ENCODE measurements around the gene C11orf98. TPM values are rescaled to one million over a fixed set of nuclear protein-coding genes. Genes with fewer than 3 reads are reported as not detected.

C11orf98 gene
- total RNA-seq, 2 experiments from 2014 or later, result 105 to 148 TPM

GRCh38 chr11:62671608-62672389 is 6.8 kb upstream of the C11orf98 start, which contains the start of the genes LBHD1 and UQCC3:
TSS of gene LBHD1 (minus strand) at chr11:62672267. CDS start at chr11:62670031, 2,236 bp downstream.
TSS of gene UQCC3 (plus strand) at chr11:62671673. CDS start at chr11:62671746, 73 bp downstream.
- CTCF ChIA-PET (ENCODE audit: unreplicated experiment), result interaction anchor here (0.6 kb wide), 1 partner anchor 247 kb away, joined by 3 read pairs; no protein-coding TSS in a partner anchor
- peak within 1 kb of the TSS; percentile 81 for H3K4me3 ChIP-seq (ENCODE audit: low read depth, low read length, poor library complexity, severe bottlenecking)

DNA sequence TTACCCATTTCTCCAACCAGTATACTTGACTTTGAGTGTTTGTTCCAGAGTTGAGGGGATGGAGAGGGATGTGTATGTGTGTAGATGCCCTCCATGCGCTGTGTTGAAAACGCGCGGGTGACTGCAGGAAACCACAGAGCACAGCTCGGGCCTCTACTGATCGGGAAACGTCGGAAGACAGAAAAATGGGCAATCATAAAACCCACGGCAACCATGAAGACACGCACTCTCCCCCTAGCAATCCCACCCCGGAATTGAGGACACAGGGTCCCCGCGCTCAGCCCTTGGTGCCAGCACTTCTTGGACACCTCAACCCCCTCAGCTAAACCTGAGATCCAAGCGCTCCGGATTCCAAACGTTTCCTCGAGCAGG is 6.2 kb upstream of the C11orf98 start:
- BruUV-seq (replicated peaks), result no TSS peak
- Histone ChIP-seq H3K27ac (ENCODE audit: low read depth, low read length, poor library complexity, severe bottlenecking) (peak overlapping the region; percentile 73), H4K20me1 (ENCODE audit: insufficient read depth, low read length) (peaks cover 6% of the 10 kb centered on the region; the same call in 1 of the 2 replicates), H3K79me2 (ENCODE audit: insufficient read depth, low read depth, low read length) (peaks cover 57% of the 10 kb centered on the region; the same call in 1 of the 2 replicates), H3K9me3 (ENCODE audit: low read length) (no peaks in the 10 kb centered on the region), H3K4me3 (ENCODE audit: low read depth, low read length, poor library complexity, severe bottlenecking) (peak overlapping the region; percentile 81), H3K9me2 (ENCODE audit: insufficient read depth, low read length) (no peaks in the 10 kb centered on the region), H3K4me1 (ENCODE audit: insufficient read depth, low read length, poor library complexity, severe bottlenecking) (peaks cover 59% of the 10 kb centered on the region), H3K36me3 (ENCODE audit: insufficient read depth, low read length) (peaks cover 58% of the 10 kb centered on the region), H2AFZ (ENCODE audit: low read length) (peak overlapping the region; percentile 67), H3K4me2 (ENCODE audit: low read length) (peak overlapping the region; percentile 85)
- POLR2A ChIA-PET, result interaction anchor here (0.9 to 2.5 kb wide), 11 partner anchors 8 to 184 kb away, joined by 3 to 13 read pairs (median 5); partner anchors contain the start of genes B3GAT3, BSCL2, GNG3 and MTA2
- no peak for DNase-seq (ENCODE audit: low spot score)
- TF ChIP-seq CTCF (conservative IDR thresholded peaks at IDR 0.05; ENCODE audit: low read length) (no peak), EZH2phosphoT487 (IDR thresholded peaks at IDR 0.05; ENCODE audit: borderline replicate concordance, low read depth, low read length) (no peak)
- CTCF ChIA-PET (ENCODE audit: unreplicated experiment), result interaction anchor here (0.6 kb wide), 1 partner anchor 246 kb away, joined by 3 read pairs; no protein-coding TSS in a partner anchor
- intact Hi-C loops (cut with micrococcal nuclease; ENCODE audit: unreplicated experiment), result loop anchor here (5.0 kb wide), 2 partner anchors 56 to 101 kb away; partner anchors contain the start of genes HNRNPUL2, TAF6L and TTC9C

More at GRCh38 chr11:62671608-62672389, 6.8 kb upstream of the C11orf98 start, which contains the start of the genes LBHD1 and UQCC3:
- peak within 1 kb of the TSS; percentile 73 for H3K27ac ChIP-seq (ENCODE audit: low read depth, low read length, poor library complexity, severe bottlenecking)
- peak within 1 kb of the TSS; percentile 67 for H2AFZ ChIP-seq (ENCODE audit: low read length)
- H3K9me3 ChIP-seq (ENCODE audit: low read length), result no peaks in the 10 kb centered on the region
- DNase-seq (ENCODE audit: low spot score), result peak; percentile 86
- intact Hi-C loops (cut with micrococcal nuclease; ENCODE audit: unreplicated experiment), result loop anchor here (5.0 kb wide), 2 partner anchors 56 to 101 kb away; partner anchors contain the start of genes HNRNPUL2, TAF6L and TTC9C
- peaks cover 6% of the 10 kb centered on the region; the same call in 1 of the 2 replicates for H4K20me1 ChIP-seq (ENCODE audit: insufficient read depth, low read length)
- peaks cover 56% of the 10 kb centered on the region for H3K4me1 ChIP-seq (ENCODE audit: insufficient read depth, low read length, poor library complexity, severe bottlenecking)
- H3K36me3 ChIP-seq (ENCODE audit: insufficient read depth, low read length), result peaks cover 57% of the 10 kb centered on the region
- POLR2A ChIA-PET, result interaction anchor here (0.5 to 2.5 kb wide), 13 partner anchors 9 to 202 kb away, joined by 3 to 13 read pairs (median 5); partner anchors contain the start of genes B3GAT3, BSCL2, GNG3 and HNRNPUL2
- peaks cover 51% of the 10 kb centered on the region; the same call in 1 of the 2 replicates for H3K79me2 ChIP-seq (ENCODE audit: insufficient read depth, low read depth, low read length)
- no peaks in the 10 kb centered on the region for H3K9me2 ChIP-seq (ENCODE audit: insufficient read depth, low read length)
- peak within 1 kb of the TSS; percentile 85 for H3K4me2 ChIP-seq (ENCODE audit: low read length)
- TSS peak; percentile 64 for BruUV-seq (replicated peaks)
- TF ChIP-seq EZH2phosphoT487 (IDR thresholded peaks at IDR 0.05; ENCODE audit: borderline replicate concordance, low read depth, low read length), result no peak
- TF ChIP-seq CTCF (conservative IDR thresholded peaks at IDR 0.05; ENCODE audit: low read length), result no peak

Data from OCI-LY7 (cell line).